ENCODE measurements around the gene CDR2.

DNA sequence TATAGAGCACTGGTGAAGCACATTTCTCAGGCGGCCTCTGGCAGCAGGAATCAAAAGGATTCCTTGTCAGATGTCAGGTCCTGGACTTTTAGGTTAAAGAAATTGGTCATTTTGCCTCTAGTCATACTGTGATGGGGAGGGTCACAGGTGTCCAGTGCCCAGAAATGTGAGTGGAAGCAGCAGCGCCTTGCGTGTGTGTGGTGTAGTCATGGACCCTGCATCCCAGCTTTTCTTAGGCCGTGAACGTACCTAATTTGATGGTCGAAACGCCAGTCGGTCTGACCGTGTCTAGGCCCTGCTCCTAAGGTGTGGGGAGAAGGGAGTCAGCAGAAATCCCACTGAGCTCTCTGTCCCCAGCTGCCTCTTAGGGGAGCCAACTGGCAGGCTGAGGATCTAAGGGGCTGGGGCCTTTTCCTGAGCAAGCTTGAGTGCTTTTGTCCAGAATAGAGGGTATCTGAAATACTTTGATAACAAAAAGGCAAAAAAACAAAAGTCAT, 45.2 kb downstream of the CDR2 start:
- TF ChIP-seq POLR2A (IDR thresholded peaks at IDR 0.05; ENCODE audit: low read depth, low read length) (no peak), TAF1 (IDR thresholded peaks at IDR 0.05; ENCODE audit: low read depth, low read length) (no peak), POLR2AphosphoS5 (IDR thresholded peaks at IDR 0.05; ENCODE audit: low read depth, low read length) (no peak)
